BE2C (cell line): Measurements from ENCODE around the gene SRGAP2B. TPM values are rescaled to one million over a fixed set of nuclear protein-coding genes. Genes with fewer than 3 reads are reported as not detected.
"Not testable (repeated sequence)": the region's sequence is repeated elsewhere in the genome, so short reads cannot be mapped to it uniquely, and the experiment has no call there.

Experiments
- DNase-seq: peaks from one replicate; pipeline ENCODE4 v3.0.0-alpha.2; 2020
- H3K27me3 ChIP-seq: fragments of 250-450 bp; sonication (Bioruptor Pico); 2 replicates; pipeline ENCODE4 v1.5.1; 2020; ENCODE audit warnings: mild to moderate bottlenecking
- H3K36me3 ChIP-seq: fragments of 250-450 bp; sonication (Bioruptor Pico); 2 replicates; pipeline ENCODE4 v1.5.1; 2020; ENCODE audit warnings: mild to moderate bottlenecking
- H3K4me1 ChIP-seq: fragments of 250-450 bp; sonication (Bioruptor Pico); 2 replicates; pipeline ENCODE4 v1.5.1; 2020
- H3K4me3 ChIP-seq: 2 replicates; pipeline ENCODE4 v1.5.1; 2011; ENCODE audit warnings: low read depth, low read length
- H3K9me3 ChIP-seq: fragments of 250-450 bp; sonication (Bioruptor Pico); 2 replicates; pipeline ENCODE4 v1.5.1; 2020
- polyA plus RNA-seq: library from polyadenylated mRNA; unstranded; fragments of >200 nt; gene quantifications from one replicate; pipeline ENCODE4 v1.2.1, GENCODE V29; 2012; ENCODE audit warnings: low read depth, missing spikeins; ENCODE audit not compliant: insufficient read length, insufficient read depth

SRGAP2B gene
- polyA plus RNA-seq = 24.4 TPM

DNA sequence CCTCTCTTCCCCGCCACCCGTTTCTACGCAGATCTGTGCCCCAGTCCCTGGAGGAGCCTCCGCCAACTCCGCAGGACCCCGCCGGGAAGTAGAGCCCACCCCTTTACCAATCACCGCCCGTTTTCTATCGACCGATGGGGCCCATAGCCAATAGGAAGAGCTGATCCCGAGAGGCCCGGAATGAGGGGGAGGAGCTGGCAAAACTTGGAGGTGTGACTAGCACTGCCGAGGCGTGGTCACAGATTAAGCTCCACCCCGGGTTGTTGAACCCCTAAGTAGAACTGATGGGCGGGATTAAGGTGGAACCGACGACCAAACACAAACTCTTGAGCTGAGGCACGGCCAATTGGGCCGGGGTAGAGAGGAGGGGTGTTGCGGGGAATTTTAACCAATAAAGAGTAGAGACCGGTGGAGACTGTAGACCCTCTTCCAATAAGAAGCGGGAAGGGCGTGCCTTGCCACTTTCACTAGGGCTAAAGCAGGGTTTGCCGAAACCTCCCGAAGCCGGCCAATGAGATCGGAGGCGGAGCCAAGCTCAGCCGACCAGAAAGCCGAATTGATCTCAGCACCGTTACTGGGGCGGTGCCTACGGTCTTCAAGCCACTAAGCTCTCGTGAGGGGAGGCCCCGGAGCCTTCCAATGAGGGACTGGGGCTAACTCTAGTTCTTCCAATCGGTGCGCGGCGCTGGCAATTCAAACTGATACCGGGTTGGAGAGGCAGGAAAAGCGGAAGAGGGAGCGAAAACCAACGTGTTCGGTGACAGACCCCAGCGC, at the start of gene SRGAP2B, which contains the start of gene FAM72D:
Gene SRGAP2B, minus strand, starts transcription at position 45 of the 774 bp plus-strand sequence. CDS start 2,427 bp downstream, outside the sequence.
Gene FAM72D, plus strand, starts transcription at position 691 of the 774 bp plus-strand sequence. CDS start 874 bp downstream, outside the sequence.
- peak within 1 kb of the TSS; percentile 49 for H3K4me3 ChIP-seq
- H3K9me3 ChIP-seq, H3K27me3 ChIP-seq, H3K4me1 ChIP-seq, DNase-seq, H3K36me3 ChIP-seq: not testable (repeated sequence)

DNA sequence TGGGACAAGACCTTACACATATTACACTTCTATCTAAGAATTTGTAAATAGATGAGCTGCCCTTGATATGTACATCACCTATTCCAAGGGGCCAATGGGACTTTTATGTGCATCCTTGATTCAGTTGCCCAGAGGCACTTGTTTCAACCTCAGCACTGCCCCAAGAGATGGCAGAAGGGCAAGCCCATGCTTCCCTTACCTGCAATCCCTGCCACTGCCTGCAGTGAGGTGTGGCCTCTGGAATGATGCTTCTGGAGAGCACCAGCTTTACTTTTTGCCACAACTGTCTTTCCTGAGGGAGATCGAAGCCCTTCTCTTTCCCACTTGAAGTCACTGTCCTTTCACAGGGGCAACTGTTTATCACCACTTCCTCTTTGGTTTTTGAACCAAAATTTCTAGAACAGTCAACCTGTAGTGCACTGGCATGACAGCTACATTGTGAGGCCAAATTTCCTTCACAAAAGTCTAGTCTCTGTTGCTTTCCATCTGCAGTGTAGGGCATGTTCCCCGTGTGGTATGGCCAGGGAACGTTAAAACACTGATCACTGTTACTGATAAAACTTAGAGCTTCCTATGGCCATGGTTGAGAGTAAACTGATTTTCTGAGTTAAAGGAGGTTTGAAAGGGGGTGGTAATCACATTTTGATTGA, 49.3 kb upstream of the SRGAP2B start:
- not testable (repeated sequence) for H3K9me3 ChIP-seq, H3K4me3 ChIP-seq, H3K4me1 ChIP-seq, H3K27me3 ChIP-seq, H3K36me3 ChIP-seq, DNase-seq

DNA sequence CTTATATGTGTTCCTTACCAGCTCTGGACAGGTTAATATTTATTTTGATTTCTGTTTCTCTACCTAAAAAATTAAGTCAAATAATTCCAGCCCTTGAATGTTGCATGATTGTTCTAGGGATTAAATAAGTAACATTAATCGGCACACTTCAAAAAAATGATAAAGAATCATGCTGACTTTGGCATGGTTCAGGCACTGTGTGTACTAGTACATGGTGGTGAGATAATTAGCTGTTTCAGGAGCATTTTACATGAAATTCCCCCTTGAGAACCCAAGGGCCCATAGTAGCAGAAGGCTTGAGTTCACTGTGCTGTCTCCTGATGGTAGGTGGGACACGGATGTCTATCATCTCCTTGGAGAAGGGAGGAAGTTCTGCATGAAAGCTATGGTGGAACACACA, 45.4 kb upstream of the SRGAP2B start:
- H3K36me3 ChIP-seq, H3K27me3 ChIP-seq, DNase-seq, H3K9me3 ChIP-seq, H3K4me3 ChIP-seq, H3K4me1 ChIP-seq: not testable (repeated sequence)

DNA sequence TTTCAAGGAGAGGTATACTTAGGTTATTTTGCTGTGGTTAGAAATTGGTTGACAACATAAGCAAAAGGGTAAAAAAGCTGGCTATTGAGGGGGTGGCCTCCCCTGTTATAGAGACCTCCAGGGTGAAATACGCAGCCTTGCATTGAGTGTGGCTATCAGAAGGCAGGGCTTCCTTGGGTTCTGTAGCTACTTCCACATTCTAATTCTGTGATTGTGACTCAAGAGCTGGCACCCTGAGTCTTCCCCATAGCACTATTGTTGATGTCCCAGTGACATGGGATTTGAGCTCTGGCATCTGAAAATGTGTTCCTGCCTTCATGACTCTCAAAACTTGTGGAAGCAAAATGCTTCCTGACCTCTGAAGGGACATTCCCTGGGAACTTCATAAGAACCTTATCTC, 39.3 kb upstream of the SRGAP2B start:
- not testable (repeated sequence) for H3K4me3 ChIP-seq, DNase-seq, H3K9me3 ChIP-seq, H3K36me3 ChIP-seq, H3K4me1 ChIP-seq, H3K27me3 ChIP-seq

DNA sequence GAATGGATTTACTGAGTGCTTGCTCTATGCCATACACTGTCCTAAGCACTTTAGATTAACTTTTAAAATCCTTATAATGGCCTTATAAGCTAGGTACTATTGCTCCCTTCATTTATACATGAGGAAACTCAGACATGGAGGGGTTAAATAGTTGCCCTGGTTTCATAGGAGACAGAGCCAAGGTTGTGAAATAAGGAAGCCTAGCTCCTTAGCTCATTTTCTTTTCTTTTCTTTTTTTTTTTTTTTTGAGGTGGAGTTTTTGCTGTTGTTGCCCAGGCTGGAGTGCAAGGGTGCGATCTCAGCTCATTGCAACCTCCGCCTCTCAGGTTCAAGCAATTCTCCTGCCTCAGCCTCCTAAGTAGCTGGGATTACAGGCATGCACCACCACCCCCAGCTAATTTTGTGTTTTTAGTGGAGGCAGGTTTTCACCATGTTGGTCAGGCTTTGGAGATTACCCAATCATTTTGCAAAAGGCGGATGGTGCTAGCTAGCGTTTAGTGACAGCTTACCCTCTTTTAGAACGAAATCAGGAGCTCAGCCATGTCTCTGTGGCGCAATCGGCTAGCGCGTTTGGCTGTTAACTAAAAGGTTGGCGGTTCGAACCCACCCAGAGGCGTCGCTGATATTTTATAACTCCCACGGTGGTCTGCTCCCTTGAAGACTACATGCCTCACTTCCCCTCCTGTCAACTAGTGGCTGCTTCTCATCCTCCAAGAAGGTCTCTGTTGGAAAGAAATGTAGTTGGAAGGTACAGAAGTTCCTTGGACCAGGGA, 33.8 kb upstream of the SRGAP2B start:
- not testable (repeated sequence) for H3K9me3 ChIP-seq, H3K27me3 ChIP-seq, H3K36me3 ChIP-seq, H3K4me1 ChIP-seq, H3K4me3 ChIP-seq
- DNase-seq = peak; percentile 41

DNA sequence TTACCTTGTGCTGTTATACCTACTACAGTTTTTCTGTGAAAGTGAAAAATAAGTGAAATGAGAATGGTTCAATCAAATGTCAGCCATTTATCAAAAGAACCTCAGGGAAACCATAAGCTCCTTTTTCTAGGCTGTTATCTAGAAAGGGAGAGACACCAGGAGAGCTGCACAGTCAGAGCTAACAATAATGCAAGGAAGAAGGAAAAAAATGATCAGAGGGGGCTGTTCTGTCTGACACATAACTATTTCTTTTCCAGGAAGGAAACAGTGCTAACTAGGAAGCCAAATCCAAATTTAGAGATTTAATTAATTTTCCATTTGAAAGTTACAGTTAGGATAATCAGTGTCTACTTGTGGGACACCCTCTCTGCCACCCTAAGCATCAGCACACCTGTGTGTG, 32.0 kb upstream of the SRGAP2B start:
- H3K36me3 ChIP-seq, H3K9me3 ChIP-seq, H3K27me3 ChIP-seq: not testable (repeated sequence)

DNA sequence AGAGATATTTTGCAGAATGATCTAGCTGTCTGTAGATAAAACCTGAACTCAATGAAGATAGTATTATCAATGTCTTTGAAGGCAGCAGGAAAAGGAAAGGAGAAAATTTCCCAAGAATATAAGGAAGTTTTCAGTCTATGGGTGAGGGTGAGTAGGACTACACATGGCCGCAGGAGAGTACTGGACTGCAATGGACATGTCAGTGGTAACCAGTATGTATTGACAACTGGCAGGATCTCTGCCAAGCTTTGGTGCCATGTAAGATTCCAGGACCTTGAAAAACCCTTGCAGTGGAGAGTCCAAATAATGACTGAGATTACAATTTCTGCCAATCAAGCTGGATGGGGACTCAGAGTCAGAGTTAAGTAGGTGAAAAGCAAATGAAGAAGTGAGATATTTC, 30.0 kb upstream of the SRGAP2B start:
- H3K27me3 ChIP-seq = not testable (repeated sequence)

More for the DNA sequence above, 32.0 kb upstream of the SRGAP2B start:
- H3K4me1 ChIP-seq, H3K4me3 ChIP-seq, DNase-seq: not testable (repeated sequence)

DNA sequence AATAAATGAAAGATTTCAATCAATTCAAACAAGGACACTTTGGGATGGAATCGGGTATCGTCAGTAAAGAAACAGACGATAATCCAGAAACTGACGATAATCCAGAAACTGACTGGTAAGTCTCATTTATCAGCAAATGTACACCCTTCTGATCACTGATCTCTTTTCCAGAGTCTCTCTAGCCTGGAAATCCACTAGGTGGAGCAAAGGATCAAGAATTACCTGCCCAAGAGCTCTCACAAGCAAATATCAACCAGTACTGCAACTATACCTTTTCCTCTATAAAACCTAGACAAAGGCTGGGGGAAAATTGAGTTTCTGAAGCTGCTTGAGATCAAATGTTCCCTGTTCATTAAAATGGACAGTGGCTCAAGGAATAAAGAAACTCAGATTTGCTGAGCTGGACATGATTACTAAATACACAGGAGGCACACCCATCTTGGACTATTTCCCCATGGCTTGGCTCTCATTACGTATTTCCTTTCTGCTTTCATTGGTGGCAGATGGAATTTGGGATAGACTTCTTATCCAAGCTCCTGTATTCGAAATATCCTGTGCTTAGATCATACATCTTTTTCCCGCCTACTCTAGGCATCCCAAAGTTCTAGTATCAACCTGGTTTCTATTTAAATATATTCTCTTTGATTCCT, 29.0 kb upstream of the SRGAP2B start:
- not testable (repeated sequence) for H3K36me3 ChIP-seq, H3K4me1 ChIP-seq, H3K9me3 ChIP-seq, H3K4me3 ChIP-seq, H3K27me3 ChIP-seq, DNase-seq

More for the DNA sequence above, 30.0 kb upstream of the SRGAP2B start:
- not testable (repeated sequence) for H3K9me3 ChIP-seq, H3K4me1 ChIP-seq, H3K4me3 ChIP-seq, DNase-seq, H3K36me3 ChIP-seq

DNA sequence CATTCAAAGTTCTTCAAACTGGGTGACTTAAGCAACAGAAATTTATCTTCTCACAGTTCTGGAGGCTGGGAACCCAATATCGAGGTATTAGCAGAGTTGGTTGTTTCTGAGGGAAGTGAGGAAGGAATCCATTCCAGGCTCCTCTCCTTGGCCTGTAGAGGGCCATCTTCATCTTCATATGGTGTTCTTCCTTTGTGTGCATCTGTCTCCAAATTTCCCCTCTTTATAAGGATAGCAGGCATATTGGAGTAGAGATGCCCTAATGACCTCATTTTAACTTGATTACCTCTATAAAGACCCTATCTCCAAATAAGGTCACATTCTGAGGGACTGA, 27.9 kb upstream of the SRGAP2B start:
- H3K9me3 ChIP-seq, H3K4me1 ChIP-seq, H3K27me3 ChIP-seq, DNase-seq, H3K4me3 ChIP-seq, H3K36me3 ChIP-seq: not testable (repeated sequence)

DNA sequence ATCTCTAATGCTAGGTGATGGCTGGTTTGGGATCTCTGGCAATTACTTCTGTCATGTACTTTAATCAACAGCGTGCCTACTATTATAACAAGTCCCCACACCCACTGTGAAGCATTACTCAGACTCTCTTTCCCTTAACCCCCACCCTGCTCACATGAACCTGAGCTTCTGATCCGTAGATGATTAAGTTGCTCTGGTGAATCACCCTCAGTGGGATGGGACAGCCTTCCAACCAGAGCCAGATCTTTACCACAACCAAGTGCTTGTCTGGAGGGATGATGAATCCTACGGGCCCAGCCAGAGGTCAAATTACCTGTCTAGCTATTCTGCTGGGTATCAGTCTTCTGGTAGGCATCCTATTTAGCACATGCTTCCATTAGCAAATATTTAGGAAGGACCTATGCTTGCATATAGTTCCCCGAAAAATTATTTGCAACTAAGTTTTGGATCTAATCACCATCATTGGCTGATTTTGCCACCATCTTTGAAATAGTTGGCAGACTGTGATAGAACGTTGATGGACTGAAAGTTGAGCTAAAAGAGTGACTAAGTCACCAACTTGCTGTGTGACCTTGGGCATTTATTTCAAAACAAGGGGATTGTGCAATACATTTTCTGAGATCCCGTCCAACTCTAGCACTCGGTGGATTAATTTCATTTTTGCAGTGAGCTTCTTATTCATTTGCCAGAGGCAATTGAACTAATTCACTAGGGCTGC, 27.4 kb upstream of the SRGAP2B start:
- H3K27me3 ChIP-seq, DNase-seq, H3K4me1 ChIP-seq, H3K9me3 ChIP-seq, H3K4me3 ChIP-seq, H3K36me3 ChIP-seq: not testable (repeated sequence)

DNA sequence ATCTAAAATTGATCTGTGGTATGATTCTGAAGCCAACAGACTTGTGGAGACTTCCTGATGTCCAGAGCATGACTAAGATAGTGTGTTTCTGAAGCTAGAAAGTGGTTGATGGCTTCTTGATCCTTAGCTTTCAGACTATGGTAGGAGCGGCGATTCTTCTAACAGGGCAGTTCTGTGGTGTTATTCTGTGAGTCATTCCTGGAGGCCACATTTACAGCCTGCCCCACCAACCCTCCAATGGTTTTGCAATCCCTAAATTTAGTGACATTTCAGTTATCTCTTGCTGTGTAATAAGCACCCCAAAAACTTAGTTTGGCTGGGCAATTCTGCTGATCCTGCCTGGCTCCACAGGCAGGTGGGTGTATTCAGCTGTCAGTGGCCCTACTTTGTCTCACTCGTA, 24.7 kb upstream of the SRGAP2B start:
- not testable (repeated sequence) for DNase-seq, H3K4me1 ChIP-seq, H3K9me3 ChIP-seq, H3K36me3 ChIP-seq, H3K4me3 ChIP-seq, H3K27me3 ChIP-seq

DNA sequence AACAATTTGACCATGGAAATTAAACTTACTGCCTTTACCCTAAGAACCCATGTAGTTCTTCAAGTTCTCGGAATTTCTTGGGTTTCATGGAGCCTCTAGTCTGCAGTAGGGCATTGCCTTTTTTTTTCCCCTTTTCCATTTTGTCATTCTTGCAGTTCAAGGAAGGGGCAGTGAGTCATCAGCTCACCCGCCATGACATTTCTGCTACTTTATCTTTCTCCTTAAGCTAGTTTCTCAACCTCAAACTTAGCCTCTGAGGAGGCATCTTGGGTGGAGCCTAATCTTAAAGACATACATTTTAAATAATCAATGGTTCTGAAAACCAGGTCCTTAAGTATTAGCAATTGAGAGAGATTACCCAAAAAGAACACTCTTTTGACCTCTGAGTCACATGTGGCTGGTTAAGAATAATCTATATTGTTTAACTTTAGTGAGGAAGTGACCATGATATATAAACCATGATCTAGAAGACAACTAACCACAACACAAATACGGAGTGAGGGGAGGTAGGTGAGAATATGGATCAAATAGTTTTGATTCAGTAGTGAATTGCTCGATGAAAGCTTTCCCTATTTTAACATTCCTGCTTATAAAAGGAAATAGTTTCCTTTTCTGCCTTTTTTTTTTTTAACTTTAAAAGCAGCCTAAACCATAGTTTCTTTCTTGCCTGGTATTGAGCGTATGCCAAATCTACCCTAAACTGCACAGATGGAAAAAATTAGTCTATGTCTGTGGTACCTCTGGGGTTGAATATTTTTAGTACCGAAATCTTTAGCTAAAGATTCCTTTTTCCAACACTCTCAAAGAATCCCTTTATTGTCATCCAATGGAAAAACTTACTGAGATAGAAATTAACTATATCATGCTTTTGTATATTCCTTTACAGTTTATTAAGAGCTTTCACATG, 20.7 kb upstream of the SRGAP2B start:
- not testable (repeated sequence) for DNase-seq, H3K9me3 ChIP-seq, H3K36me3 ChIP-seq, H3K27me3 ChIP-seq, H3K4me1 ChIP-seq, H3K4me3 ChIP-seq

DNA sequence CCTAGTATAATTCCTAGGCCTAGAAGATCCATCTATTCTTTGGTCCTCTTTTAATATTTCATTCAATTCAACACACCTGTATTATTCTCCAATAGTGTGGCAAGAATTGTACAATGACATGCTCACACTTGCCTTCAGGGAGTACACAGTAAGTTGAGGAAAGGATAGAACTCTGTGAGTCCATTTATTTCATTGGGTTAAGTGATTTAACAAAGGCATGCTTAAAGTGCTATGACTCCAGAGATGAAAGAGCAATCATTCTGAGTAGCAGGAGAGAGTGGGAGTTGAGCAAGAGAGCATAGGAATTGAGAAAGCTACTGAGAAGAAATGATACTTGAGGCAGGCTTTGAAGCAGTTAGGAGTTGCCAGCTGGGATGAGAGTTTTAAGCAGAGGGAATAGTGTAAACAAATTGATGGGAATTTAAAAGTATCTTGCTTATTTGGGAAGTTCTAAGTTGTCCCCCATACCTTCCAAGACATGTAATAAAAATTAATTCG, 19.5 kb upstream of the SRGAP2B start:
- H3K36me3 ChIP-seq, H3K4me3 ChIP-seq, H3K9me3 ChIP-seq, DNase-seq, H3K4me1 ChIP-seq, H3K27me3 ChIP-seq: not testable (repeated sequence)

DNA sequence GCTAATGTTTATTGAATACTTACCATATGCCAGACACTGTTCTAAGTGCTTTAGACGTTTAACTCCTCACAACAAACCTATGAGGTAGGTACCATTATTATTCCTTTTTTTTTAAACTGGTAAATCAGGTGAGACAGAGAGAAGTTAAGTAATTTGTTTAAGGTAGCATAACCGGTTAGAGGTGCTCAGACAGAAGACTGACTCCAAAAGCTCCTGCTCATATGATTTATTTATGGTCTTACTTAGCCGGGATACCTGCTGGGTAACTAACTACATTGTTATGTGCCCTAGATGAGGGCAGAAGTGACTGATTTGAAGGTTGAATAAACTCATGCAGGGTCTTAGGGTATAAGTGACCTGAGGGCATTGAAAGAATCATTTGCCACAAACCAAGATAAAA, 17.6 kb upstream of the SRGAP2B start:
- H3K27me3 ChIP-seq, H3K9me3 ChIP-seq, H3K36me3 ChIP-seq, H3K4me1 ChIP-seq, DNase-seq, H3K4me3 ChIP-seq: not testable (repeated sequence)
